ENCODE measurements around the gene PRM2. TPM values are rescaled to one million over a fixed set of nuclear protein-coding genes. Genes with fewer than 3 reads are reported as not detected.
A peak's percentile ranks its signal among the peaks of the same experiment; 100 is the strongest.

PRM2 gene
- total RNA-seq, 1 experiment from 2014 or later, result not detected

DNA sequence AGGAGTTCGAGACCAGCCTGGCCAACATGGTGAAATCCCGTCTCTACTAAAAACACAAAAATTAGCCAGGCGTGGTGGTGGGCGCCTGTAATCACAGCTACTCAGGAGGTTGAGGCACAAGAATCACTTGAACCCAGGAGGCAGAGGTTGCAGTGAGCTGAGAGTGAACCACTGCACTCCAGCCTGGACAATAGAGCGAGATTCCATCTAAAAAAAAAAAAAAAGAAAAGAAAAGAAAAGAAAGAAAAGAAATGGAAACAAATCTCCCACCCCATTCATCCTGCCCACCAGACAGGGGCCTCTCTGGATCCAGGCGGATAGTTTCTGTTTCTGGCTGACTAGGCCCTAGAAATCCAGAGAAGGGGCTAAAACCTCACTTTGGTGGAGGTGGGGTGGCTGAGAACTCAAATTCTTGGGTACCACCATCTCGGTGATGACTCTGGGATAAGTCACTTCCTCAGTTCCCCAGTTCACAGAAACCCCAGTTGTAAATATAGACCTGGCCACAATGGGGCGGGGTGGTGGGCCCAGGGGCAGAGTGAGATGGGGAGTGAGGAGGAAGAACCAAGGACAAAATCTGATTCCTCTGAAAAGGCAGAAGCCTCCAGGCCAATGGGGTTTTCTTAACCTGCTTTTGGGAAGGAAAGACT is 42.4 kb downstream of the PRM2 start:
- Histone ChIP-seq H3T11ph (ENCODE audit: low read length) (no peak overlapping the region), H2BK15ac (ENCODE audit: low read depth, low read length) (no peak overlapping the region), H3K4ac (ENCODE audit: low read depth, low read length) (no peak overlapping the region), H3K14ac (ENCODE audit: insufficient read depth, low read length) (no peak overlapping the region), H2AFZ (ENCODE audit: low read length) (no peak overlapping the region), H3K27ac (ENCODE audit: insufficient read length, low read depth, low read length) (no peak overlapping the region), H3K79me2 (ENCODE audit: insufficient read depth, low read length) (no peaks in the 10 kb centered on the region), H3K9me3 (ENCODE audit: control insufficient read depth, low read depth, low read length) (no peaks in the 10 kb centered on the region), H3K56ac (ENCODE audit: insufficient read length, low read depth, low read length) (no peak overlapping the region), H4K8ac (replicated peaks; ENCODE audit: insufficient read length, low read depth, low read length) (no peak overlapping the region), H2BK20ac (ENCODE audit: low read depth, low read length, poor library complexity, severe bottlenecking) (no peak overlapping the region), H2AK5ac (ENCODE audit: insufficient read length, low read length) (no peak overlapping the region), H4K20me1 (ENCODE audit: control insufficient read depth, insufficient read depth, insufficient read length) (no peaks in the 10 kb centered on the region), H2BK120ac (ENCODE audit: low read depth, low read length, poor library complexity, severe bottlenecking) (no peak overlapping the region), H3K4me2 (ENCODE audit: insufficient read depth, insufficient read length, low read length) (no peak overlapping the region), H3K18ac (ENCODE audit: insufficient read length, low read depth, low read length) (no peak overlapping the region), H3K27me3 (ENCODE audit: insufficient read depth, low read length) (no peaks in the 10 kb centered on the region), H2BK5ac (ENCODE audit: insufficient read length, low read length) (no peak overlapping the region), H3K79me1 (ENCODE audit: insufficient read depth, low read depth, low read length, poor library complexity, severe bottlenecking) (no peaks in the 10 kb centered on the region), H4K91ac (ENCODE audit: insufficient read length, low read depth, low read length) (no peak overlapping the region), H3K23ac (ENCODE audit: insufficient read length, low read depth, low read length) (no peak overlapping the region), H4K5ac (ENCODE audit: insufficient read length, low read depth, low read length) (no peak overlapping the region), H2BK12ac (ENCODE audit: insufficient read length, low read depth, low read length) (no peak overlapping the region), H3K9ac (ENCODE audit: extremely low read depth, insufficient read length, low read length) (no peak overlapping the region), H3K23me2 (ENCODE audit: insufficient read length, low read depth, low read length, poor library complexity, severe bottlenecking) (no peaks in the 10 kb centered on the region), H3K4me1 (ENCODE audit: insufficient read depth, low read length) (no peaks in the 10 kb centered on the region)
- peaks cover 7% of the 10 kb centered on the region for H3K27me3 Mint-ChIP-seq (ENCODE audit: low read depth)
- peak; percentile 52 for DNase-seq
- TF ChIP-seq, protein P1, sequence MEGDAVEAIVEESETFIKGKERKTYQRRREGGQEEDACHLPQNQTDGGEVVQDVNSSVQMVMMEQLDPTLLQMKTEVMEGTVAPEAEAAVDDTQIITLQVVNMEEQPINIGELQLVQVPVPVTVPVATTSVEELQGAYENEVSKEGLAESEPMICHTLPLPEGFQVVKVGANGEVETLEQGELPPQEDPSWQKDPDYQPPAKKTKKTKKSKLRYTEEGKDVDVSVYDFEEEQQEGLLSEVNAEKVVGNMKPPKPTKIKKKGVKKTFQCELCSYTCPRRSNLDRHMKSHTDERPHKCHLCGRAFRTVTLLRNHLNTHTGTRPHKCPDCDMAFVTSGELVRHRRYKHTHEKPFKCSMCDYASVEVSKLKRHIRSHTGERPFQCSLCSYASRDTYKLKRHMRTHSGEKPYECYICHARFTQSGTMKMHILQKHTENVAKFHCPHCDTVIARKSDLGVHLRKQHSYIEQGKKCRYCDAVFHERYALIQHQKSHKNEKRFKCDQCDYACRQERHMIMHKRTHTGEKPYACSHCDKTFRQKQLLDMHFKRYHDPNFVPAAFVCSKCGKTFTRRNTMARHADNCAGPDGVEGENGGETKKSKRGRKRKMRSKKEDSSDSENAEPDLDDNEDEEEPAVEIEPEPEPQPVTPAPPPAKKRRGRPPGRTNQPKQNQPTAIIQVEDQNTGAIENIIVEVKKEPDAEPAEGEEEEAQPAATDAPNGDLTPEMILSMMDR (conservative IDR thresholded peaks at IDR 0.05), result peak; percentile 34; the same call in 2 of the 3 replicates
- H3K9me3 Mint-ChIP-seq, result no peaks in the 10 kb centered on the region
- WGBS (ENCODE audit: extremely low coverage, insufficient read length, low lambda C conversion rate), result no CpG with 5 or more reads among the region's 8 CpGs
- H3K27ac Mint-ChIP-seq, result no peak overlapping the region
- H3K4me1 Mint-ChIP-seq, result peaks cover 0 to 6% of the 10 kb centered on the region in 2 experiments; a peak in 3 of 4 replicates
- H3K36me3 Mint-ChIP-seq (ENCODE audit: insufficient read depth in 1 of 3, low read depth in 3 of 3), result no peaks in the 10 kb centered on the region
- H3K4me3 Mint-ChIP-seq, result no peak overlapping the region

All from H9 (cell line).